Mucosa of stomach (tissue), 1 donor: Measurements from ENCODE around the gene CROCC2.

Experiments
- H3K27me3 ChIP-seq: one replicate; pipeline ENCODE4 v1.7.0; 2013; ENCODE audit warnings: mild to moderate bottlenecking, low read length; ENCODE audit not compliant: control insufficient read depth, insufficient read depth
- H3K36me3 ChIP-seq: one replicate; pipeline ENCODE4 v1.7.0; 2013; ENCODE audit warnings: low read length; ENCODE audit not compliant: control insufficient read depth, insufficient read depth
- H3K4me1 ChIP-seq: one replicate; pipeline ENCODE4 v1.7.0; 2013; ENCODE audit warnings: mild to moderate bottlenecking, low read length; ENCODE audit not compliant: control insufficient read depth, insufficient read depth
- H3K4me3 ChIP-seq: one replicate; pipeline ENCODE4 v1.7.0; 2013; ENCODE audit warnings: low read length
- H3K9ac ChIP-seq: one replicate; pipeline ENCODE4 v1.7.0; 2013; ENCODE audit warnings: mild to moderate bottlenecking, low read length, moderate library complexity
- H3K9me3 ChIP-seq: one replicate; pipeline ENCODE4 v1.7.0; 2013; ENCODE audit warnings: mild to moderate bottlenecking, low read length, moderate library complexity; ENCODE audit not compliant: control insufficient read depth
- donor health status: Pancreatic carcinoma.

Gene CROCC2

DNA sequence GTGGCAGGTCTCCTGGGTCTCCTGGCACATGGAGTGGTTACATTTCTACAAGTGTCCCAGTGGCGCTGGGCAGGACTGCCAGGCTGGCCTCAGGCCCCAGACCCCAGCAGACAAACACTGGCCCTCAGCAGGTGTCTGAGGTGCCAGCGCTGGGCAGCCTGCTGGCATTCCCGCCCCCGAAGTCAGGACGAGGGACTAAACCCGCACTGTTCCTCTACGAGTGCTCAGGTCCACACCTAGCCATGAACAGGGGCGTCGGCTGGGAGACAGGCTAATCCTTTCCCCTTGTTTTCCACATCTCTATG is 105.1 kb downstream of the CROCC2 start:
- Histone ChIP-seq H3K9me3 (no peaks in the 10 kb centered on the region), H3K36me3 (no peaks in the 10 kb centered on the region), H3K27me3 (peaks cover 5% of the 10 kb centered on the region), H3K9ac (no peak overlapping the region), H3K4me3 (no peak overlapping the region), H3K4me1 (peaks cover 19% of the 10 kb centered on the region)

DNA sequence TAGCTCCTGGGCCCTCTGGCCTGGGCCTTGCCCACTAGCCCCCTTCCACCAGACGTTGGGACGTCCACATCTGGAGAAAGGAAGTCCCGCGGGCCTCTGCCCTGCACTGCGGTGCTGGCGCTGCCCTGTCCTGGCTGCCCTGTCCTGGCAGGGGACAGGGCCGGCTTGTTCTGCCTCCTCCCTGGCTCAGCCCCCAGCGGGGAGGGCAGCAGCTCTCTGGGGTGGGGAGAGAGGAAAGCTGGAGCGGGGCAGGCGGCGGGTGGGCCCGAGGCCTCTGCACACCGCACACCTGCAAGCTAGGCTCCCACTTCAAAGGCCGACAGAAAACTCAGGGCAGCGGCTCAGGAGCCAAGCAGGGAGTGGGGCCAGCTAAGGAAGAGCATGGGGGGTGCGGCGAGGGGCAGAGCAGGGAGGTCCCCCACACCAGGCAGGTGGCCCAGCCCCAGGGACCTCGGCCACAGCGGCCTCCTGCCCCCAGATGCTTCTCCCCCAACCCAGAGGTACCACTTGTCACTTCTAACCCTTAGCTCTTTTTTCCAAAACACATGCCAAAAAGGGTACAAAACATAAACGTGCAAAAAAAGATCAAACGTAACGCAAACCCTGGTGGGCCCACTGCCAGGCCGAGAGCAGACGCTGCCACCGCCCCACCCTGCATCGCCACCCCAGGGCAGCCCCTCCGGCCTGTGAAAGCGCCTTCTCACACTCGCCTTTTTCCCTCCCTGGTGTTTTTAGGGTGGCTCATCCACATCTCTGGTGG is 105.8 kb downstream of the CROCC2 start:
- Histone ChIP-seq H3K36me3 (no peaks in the 10 kb centered on the region), H3K27me3 (peaks cover 5% of the 10 kb centered on the region), H3K9ac (no peak overlapping the region), H3K9me3 (no peaks in the 10 kb centered on the region), H3K4me3 (no peak overlapping the region), H3K4me1 (peaks cover 19% of the 10 kb centered on the region)

DNA sequence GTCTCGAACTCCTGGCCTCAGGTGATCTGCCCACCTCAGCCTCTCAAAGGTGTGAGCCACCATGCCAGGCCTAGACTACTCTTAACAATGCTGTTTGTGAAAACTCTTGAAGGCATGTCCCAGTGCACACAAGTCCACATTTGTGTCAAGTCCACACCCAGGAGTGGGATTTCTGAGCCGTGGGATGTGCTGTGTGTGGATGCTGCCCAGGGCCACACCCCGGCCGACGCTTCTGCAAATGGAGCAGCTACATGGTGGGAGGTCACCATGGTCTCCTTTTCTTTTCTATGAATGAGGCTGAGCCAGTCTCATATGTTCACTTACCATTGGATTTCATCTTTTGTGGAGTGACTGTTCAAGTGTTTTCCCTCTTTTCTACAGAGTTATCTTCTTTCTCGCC is 108.1 kb downstream of the CROCC2 start:
- no peaks in the 10 kb centered on the region for H3K9me3 ChIP-seq
- H3K36me3 ChIP-seq, result no peaks in the 10 kb centered on the region
- H3K9ac ChIP-seq, result no peak overlapping the region
- H3K27me3 ChIP-seq, result peaks cover 4% of the 10 kb centered on the region
- peaks cover 13% of the 10 kb centered on the region for H3K4me1 ChIP-seq
- no peak overlapping the region for H3K4me3 ChIP-seq

DNA sequence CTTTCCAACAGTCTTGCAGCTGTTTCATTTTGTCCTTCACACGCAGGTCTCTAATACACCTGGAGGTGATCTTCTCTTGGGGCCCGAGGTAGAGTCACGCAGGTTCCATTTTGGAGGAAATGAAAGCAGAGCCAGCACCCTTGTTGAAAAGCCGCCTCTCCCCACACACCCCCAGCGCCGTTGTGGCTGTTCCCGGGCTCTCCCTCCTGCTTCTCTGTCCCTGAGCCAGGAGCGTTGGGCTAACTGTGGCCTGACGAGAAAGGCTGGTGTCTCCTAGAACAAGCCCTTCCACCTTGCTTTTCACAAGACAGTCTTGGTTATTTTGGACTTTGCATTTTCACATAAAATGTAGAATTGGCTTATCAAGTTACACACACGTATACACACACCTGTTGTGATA is 108.6 kb downstream of the CROCC2 start:
- Histone ChIP-seq H3K36me3 (no peaks in the 10 kb centered on the region), H3K27me3 (no peaks in the 10 kb centered on the region), H3K9me3 (no peaks in the 10 kb centered on the region), H3K4me3 (no peak overlapping the region), H3K4me1 (peaks cover 9% of the 10 kb centered on the region), H3K9ac (no peak overlapping the region)

DNA sequence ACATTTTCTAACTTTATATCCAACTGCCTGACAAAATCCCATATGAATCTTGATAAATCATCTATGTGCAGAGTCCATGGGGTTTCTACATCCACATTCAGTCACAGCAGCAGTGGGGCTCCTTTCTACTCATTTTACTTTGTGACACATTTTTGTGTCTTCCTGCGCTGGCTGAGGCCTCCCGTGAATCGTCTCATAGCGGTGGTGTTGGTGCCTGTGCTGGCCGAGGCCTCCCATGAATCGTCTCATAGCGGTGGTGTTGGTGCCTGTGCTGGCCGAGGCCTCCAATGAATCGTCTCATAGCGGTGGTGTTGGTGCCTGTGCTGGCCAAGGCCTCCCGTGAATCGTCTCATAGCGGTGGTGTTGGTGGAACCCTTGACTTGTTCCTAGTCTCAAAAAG is 109.3 kb downstream of the CROCC2 start:
- H3K4me1 ChIP-seq, result peaks cover 3% of the 10 kb centered on the region
- H3K9me3 ChIP-seq, result no peaks in the 10 kb centered on the region
- H3K9ac ChIP-seq, result no peak overlapping the region
- H3K4me3 ChIP-seq, result no peak overlapping the region
- H3K36me3 ChIP-seq, result no peaks in the 10 kb centered on the region
- H3K27me3 ChIP-seq, result no peaks in the 10 kb centered on the region

DNA sequence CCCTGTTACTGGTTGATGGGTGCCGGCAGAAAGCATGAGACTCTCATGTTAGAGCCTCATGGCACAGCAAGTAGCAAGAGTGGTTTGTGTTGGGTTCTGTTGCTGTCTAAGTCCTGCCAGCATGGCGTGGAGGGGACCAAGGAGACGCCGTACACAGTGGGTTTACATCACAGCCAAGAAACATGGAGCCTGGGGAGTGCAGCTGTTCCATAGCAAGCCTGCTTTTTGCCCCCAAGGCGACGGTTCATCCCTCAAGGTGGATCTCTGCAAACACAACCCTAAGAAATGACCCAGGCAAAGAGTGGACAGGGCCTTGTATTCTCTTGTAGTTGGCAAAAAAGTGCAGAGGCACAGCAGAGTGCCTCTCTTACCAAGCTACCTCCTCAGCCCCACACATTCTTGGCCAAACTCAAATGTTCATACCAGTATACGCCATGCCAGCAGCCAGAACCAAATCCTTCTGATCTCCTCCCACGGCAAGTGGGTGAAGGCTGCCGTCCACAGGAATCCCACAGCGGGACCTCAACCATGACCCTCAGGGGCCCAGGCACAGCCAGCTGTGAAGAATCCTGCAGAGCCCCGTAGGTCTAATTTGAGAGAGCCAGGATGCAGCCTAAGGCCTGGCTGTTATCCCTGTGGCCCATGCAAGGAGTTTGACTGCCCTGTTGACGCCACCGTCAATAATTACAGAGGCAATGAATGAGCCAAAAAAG is 111.2 kb downstream of the CROCC2 start:
- H3K4me1 ChIP-seq, result no peaks in the 10 kb centered on the region
- H3K27me3 ChIP-seq, result no peaks in the 10 kb centered on the region
- no peak overlapping the region for H3K4me3 ChIP-seq
- H3K9me3 ChIP-seq, result no peaks in the 10 kb centered on the region
- H3K36me3 ChIP-seq, result no peaks in the 10 kb centered on the region
- no peak overlapping the region for H3K9ac ChIP-seq

DNA sequence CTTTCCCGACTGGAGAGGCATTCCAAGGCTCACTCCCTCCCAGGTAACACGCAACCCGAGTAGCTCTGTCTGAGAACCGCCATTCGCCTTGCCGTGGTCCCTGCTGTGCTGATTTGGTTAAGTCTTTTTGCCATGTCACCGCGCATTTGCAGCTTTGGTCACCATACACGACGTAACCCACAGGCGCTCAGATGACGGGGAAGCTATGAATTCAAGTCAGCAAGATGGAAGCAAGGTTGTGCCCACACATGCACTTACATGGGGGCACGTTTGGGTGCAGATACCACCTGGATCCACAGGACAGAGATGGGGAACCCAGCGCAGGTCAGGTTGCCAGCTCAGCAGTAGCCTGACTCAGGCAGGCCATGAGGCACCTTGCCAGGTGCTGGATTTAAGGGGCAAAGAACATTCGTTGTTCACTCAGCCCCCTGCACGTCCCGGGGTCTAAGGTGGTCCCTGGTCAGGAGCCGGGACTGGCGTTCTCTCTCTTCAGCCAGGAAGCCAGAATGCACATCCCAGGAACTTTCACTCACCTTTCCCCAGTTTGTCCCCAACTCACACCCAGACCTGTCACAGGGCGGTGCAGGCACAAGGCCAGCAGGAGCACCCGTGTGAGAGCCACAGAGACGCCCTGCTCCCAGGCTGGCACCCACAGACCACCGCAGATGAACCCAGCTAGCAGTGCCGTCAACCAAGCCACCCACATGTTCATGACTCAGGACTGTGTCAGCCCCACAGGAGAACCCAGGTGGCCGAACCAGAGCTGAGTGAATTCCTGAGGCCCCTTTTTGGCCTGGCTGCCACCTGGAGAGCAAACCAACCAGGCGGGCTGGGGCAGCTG is 112.1 kb downstream of the CROCC2 start:
- H3K36me3 ChIP-seq, result no peaks in the 10 kb centered on the region
- no peaks in the 10 kb centered on the region for H3K27me3 ChIP-seq
- no peak overlapping the region for H3K9ac ChIP-seq
- H3K9me3 ChIP-seq, result no peaks in the 10 kb centered on the region
- no peaks in the 10 kb centered on the region for H3K4me1 ChIP-seq
- H3K4me3 ChIP-seq, result no peak overlapping the region

DNA sequence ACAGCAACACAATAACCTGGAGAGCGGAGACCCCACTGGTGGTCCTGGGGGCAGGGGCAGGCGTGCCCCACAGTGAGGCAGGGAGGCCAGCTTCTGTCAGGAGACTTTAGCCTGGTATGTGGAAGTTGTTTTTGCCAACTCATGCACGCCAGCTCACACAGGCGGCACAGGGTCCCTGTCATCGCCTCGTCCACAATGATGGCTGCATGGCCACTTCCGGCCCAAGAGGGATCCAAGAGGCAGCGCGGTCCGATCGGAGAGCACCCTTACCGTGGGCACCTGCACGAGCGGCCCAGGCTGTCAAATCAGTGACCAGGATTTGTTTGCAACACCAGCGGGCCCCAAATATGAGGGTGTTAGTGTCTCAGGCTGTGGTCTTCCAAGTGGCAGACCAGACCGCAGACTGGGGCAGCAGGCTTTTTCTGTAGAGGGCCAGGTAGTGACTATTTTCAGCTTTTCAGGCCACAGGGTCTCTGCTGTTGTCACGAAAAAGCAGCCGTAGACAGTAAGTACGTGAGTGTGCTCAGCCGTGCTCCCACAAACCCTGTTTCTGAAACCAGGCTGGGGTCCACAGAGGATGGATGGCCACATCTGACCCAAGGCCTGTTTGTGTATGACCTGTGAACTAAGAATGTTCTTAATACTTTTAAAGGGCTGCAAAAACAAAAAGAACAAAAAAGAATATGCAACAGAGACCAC is 113.5 kb downstream of the CROCC2 start:
- H3K4me3 ChIP-seq, result no peak overlapping the region
- H3K27me3 ChIP-seq, result no peaks in the 10 kb centered on the region
- no peak overlapping the region for H3K9ac ChIP-seq
- no peaks in the 10 kb centered on the region for H3K9me3 ChIP-seq
- no peaks in the 10 kb centered on the region for H3K4me1 ChIP-seq
- no peaks in the 10 kb centered on the region for H3K36me3 ChIP-seq

DNA sequence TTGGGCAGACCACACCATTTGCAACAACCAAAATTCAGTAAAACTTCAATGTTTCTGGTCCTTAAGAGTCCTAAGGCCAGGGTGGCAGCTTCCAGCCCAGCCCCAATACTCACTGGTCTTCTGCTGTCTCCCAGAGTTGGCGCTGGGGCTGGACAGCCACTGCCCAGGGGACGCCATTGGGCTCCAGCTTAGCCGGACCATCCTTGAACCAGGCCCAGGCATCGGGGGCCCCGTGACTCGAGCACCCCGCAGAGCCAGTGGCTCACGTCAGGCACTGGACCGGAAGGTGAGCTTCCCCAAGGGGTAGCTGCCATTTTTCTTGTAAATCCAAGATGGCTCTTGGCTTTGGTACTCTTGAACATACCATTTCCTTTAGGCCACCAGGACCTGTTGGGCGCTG is 114.1 kb downstream of the CROCC2 start:
- no peaks in the 10 kb centered on the region for H3K36me3 ChIP-seq
- no peak overlapping the region for H3K9ac ChIP-seq
- H3K4me1 ChIP-seq, result no peaks in the 10 kb centered on the region
- no peaks in the 10 kb centered on the region for H3K9me3 ChIP-seq
- no peaks in the 10 kb centered on the region for H3K27me3 ChIP-seq
- H3K4me3 ChIP-seq, result no peak overlapping the region

DNA sequence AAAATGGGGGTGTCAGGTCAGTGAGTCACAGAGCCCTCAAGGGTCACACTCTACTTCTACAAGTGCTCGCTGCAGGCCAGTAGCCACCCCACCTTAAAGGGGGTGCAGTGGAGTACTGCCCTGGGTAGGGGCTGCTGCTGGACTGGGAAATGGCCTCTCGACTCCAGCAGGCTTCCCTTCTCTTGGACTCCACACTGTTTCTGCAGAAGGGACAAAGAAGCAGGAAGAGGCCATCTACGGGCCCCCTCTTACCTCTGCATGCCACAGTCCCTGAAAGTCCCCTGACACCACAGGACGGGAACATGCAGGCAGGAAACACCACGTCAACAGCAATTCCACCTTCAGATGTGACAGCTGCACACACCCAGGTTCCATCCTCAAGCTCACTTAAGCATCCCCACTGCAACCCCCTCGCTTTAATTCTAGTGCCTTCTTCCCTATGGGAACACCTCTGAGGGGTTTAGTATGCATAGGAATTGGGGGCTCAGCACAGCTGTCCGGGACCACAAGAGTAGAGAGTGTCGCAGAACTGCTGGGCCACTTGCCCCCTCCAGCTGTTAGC is 114.6 kb downstream of the CROCC2 start:
- Histone ChIP-seq H3K4me1 (no peaks in the 10 kb centered on the region), H3K27me3 (no peaks in the 10 kb centered on the region), H3K9ac (no peak overlapping the region), H3K9me3 (no peaks in the 10 kb centered on the region), H3K4me3 (no peak overlapping the region), H3K36me3 (no peaks in the 10 kb centered on the region)

DNA sequence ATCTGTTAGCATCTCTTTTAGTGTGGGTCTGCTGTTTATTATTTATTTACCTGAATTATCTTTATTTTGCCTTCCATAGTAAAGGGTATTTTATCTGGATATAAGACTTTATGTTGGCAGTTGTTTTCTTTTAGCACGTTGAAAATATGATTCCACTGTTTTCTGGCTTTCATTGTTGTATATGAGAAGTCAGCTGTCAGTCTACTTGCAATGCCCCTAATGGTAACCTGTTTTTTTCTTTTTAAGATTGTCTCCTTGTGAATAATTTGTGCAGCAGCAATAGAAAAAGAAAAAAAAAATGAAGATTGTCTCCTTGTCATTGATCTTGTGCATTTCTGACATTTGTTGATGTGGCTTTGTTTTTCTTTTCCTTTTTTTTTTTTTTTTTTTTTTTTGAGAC is 119.5 kb downstream of the CROCC2 start:
- H3K4me3 ChIP-seq, result no peak overlapping the region
- no peaks in the 10 kb centered on the region for H3K9me3 ChIP-seq

More for the DNA sequence above, 119.5 kb downstream of the CROCC2 start:
- Histone ChIP-seq H3K36me3 (no peaks in the 10 kb centered on the region), H3K27me3 (no peaks in the 10 kb centered on the region), H3K4me1 (no peaks in the 10 kb centered on the region), H3K9ac (no peak overlapping the region)
